Measurements from ENCODE around the gene HECW1. TPM values are rescaled to one million over a fixed set of nuclear protein-coding genes. Genes with fewer than 3 reads are reported as not detected.

HECW1 gene
- total and polyA plus RNA-seq, 8 donors: 0.29 to 5.1 (median 3.2) TPM

- intact Hi-C loops (cut with DNase I): no loop called here
- peaks cover 0 to 8% of the 10 kb centered on the region in 2 donors for H3K27me3 ChIP-seq
- ATAC-seq: no peak
Measured at GRCh38 chr7:43496596-43496995, 384.1 kb downstream of the HECW1 start.

DNA sequence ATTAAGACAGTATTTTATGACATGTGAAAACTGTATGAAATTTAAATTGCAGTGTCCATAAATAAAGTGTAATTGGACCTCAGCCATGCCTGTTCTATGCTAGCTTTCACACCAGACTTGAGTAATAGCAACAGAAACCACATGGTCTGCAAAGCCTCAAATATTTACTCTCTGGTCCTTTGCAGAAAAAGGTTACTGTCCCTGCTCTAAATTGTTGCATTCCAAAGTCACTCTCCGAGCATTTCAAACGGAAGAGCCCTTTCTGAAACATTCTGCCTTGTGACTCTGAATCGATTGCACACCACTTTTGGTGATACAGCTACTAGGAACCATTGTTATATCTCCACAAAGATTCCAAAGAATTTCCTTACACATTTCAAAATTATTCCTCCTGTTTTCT, 389.4 kb downstream of the HECW1 start:
- no peaks in the 10 kb centered on the region for H3K9me3 ChIP-seq
- H3K4me3 ChIP-seq: no peak overlapping the region
- peaks cover 0 to 5% of the 10 kb centered on the region in 2 donors for H3K4me1 ChIP-seq
- peak; percentile 56 for ATAC-seq
- DNase-seq: peak in 1 of 4 donors; percentile 15
- peaks cover 0 to 8% of the 10 kb centered on the region in 2 donors for H3K27me3 ChIP-seq
- intact Hi-C loops (cut with DNase I): no loop called here
- TF ChIP-seq CTCF (IDR thresholded peaks at IDR 0.05): no peak
- H3K27ac ChIP-seq: no peak overlapping the region
- H3K36me3 ChIP-seq: no peaks in the 10 kb centered on the region

More at GRCh38 chr7:43496596-43496995, 384.1 kb downstream of the HECW1 start:
- Histone ChIP-seq H3K36me3 (no peaks in the 10 kb centered on the region), H3K9me3 (no peaks in the 10 kb centered on the region), H3K27ac (no peak overlapping the region), H3K4me1 (no peaks in the 10 kb centered on the region), H3K4me3 (no peak overlapping the region)
- no peak for DNase-seq
- no peak for TF ChIP-seq CTCF (IDR thresholded peaks at IDR 0.05)

- Histone ChIP-seq H3K36me3 (no peaks in the 10 kb centered on the region), H3K27me3 (peaks cover 0 to 8% of the 10 kb centered on the region in 2 donors), H3K4me1 (peaks cover 0 to 5% of the 10 kb centered on the region in 2 donors), H3K4me3 (no peak overlapping the region), H3K9me3 (no peaks in the 10 kb centered on the region), H3K27ac (no peak overlapping the region)
- ATAC-seq (no peak), DNase-seq (no peak)
- no peak for TF ChIP-seq CTCF (IDR thresholded peaks at IDR 0.05)
- intact Hi-C loops (cut with DNase I): no loop called here
Measured at GRCh38 chr7:43502941-43503340, 390.5 kb downstream of the HECW1 start.

DNA sequence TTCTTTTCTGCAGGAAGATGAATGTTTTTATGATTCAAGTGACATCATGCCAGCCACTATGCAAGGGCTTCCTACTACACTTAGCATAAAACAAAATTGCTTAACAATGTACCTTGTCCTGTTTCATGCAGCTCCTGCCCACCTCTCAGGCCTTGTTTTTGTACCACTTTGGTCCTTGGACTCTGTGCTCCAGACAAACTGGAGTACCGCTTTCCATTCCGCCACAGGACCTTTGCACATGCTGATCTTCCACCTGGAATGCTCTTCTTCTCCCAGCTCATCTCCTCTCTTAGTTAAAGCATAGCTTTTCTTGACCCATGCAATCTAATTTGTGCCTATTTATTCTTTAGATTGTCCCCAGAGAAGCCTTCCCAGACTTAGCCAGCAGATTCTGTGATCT, 393.0 kb downstream of the HECW1 start:
- ATAC-seq (no peak), DNase-seq (no peak)
- Histone ChIP-seq H3K4me1 (peaks cover 0 to 5% of the 10 kb centered on the region in 2 donors), H3K27me3 (no peaks in the 10 kb centered on the region), H3K9me3 (no peaks in the 10 kb centered on the region), H3K27ac (no peak overlapping the region), H3K4me3 (no peak overlapping the region), H3K36me3 (no peaks in the 10 kb centered on the region)
- no peak for TF ChIP-seq CTCF (IDR thresholded peaks at IDR 0.05)
- intact Hi-C loops (cut with DNase I): no loop called here

- no peaks in the 10 kb centered on the region for H3K27me3 ChIP-seq
- intact Hi-C loops (cut with DNase I): no loop called here
- H3K4me1 ChIP-seq: peaks cover 0 to 5% of the 10 kb centered on the region in 2 donors
- no peak for DNase-seq
- no peak for TF ChIP-seq CTCF (IDR thresholded peaks at IDR 0.05)
- no peak overlapping the region for H3K4me3 ChIP-seq
- no peaks in the 10 kb centered on the region for H3K9me3 ChIP-seq
- H3K27ac ChIP-seq: no peak overlapping the region
- ATAC-seq: no peak
- H3K36me3 ChIP-seq: no peaks in the 10 kb centered on the region
Measured at GRCh38 chr7:43506460-43506859, 394.0 kb downstream of the HECW1 start.

Data from left lung (tissue), 10 donors.